MCF 10A (cell line): Measurements from ENCODE around the gene HECTD2. TPM values are rescaled to one million over a fixed set of nuclear protein-coding genes. Genes with fewer than 3 reads are reported as not detected.
"Not testable (repeated sequence)": the region's sequence is repeated elsewhere in the genome, so short reads cannot be mapped to it uniquely, and the experiment has no call there.

ENCODE experiments used
- BruUV-seq: library from RNA; stranded (reverse); fragments of 400-500 nt; replicated peaks from 2 replicates; lab custom pipeline; 2021; lab: Mats Ljungman, UMichigan
- CTCF ChIA-PET: fragments of 300-600 bp; sonication (Branson Sonifier 250); formaldehyde crosslinking; extraction: SDS; loops from one replicate; lab custom pipeline; 2021; ENCODE audit warnings: antibody characterized with exemption, inconsistent platforms; lab: Yijun Ruan, JAX
- POLR2A ChIA-PET: fragments of 300-600, 350-650 bp; sonication (Branson Sonifier 250); formaldehyde crosslinking; extraction: SDS; loops from one replicate; lab custom pipeline; 2020; ENCODE audit warnings: antibody characterized with exemption, inconsistent platforms; lab: Yijun Ruan, JAX
- DNase-seq: peaks from one replicate; pipeline ENCODE4 v3.0.0-alpha.2; 2018; ENCODE audit not compliant: unreplicated experiment
- H3K27ac Mint-ChIP-seq: one replicate; pipeline ENCODE4 v1.8.0; 2022; ENCODE audit warnings: mild to moderate bottlenecking, low read depth, mixed read lengths; ENCODE audit not compliant: unreplicated experiment
- H3K27me3 Mint-ChIP-seq: one replicate; pipeline ENCODE4 v1.8.0; 2022; ENCODE audit warnings: mixed read lengths; ENCODE audit not compliant: insufficient read depth, unreplicated experiment
- H3K36me3 Mint-ChIP-seq: one replicate; pipeline ENCODE4 v1.8.0; 2022; ENCODE audit warnings: mild to moderate bottlenecking, moderate library complexity, mixed read lengths; ENCODE audit not compliant: insufficient read depth, unreplicated experiment
- H3K4me1 Mint-ChIP-seq: one replicate; pipeline ENCODE4 v1.8.0; 2022; ENCODE audit warnings: mixed read lengths; ENCODE audit not compliant: insufficient read depth, unreplicated experiment
- H3K4me3 Mint-ChIP-seq: one replicate; pipeline ENCODE4 v1.8.0; 2022; ENCODE audit warnings: mild to moderate bottlenecking, moderate library complexity, mixed read lengths; ENCODE audit not compliant: unreplicated experiment
- H3K9me3 Mint-ChIP-seq: one replicate; pipeline ENCODE4 v1.8.0; 2022; ENCODE audit warnings: mixed read lengths; ENCODE audit not compliant: unreplicated experiment
- intact Hi-C: fragments of 100-400 bp; cut with micrococcal nuclease; formaldehyde crosslinking; loops from 2 replicates; pipeline ENCODE4 v1.14.1; 2022
- total RNA-seq: library from RNA; stranded (reverse); gene quantifications from 2 replicates; pipeline ENCODE4 v1.2.3, GENCODE V29; 2022
- TF ChIP-seq, protein P1 (sequence below): fragments of 200-600 bp; IDR thresholded peaks from one replicate; pipeline ENCODE4 v1.8.0; 2022; ENCODE audit warnings: antibody characterized with exemption, mild to moderate bottlenecking; ENCODE audit not compliant: unreplicated experiment

HECTD2 gene
- total RNA-seq, 1 experiment from 2014 or later: 5.9 TPM

GRCh38 chr10:91433620-91434019, 23.5 kb downstream of the HECTD2 start:
- Mint-ChIP-seq H3K9me3 (no peaks in the 10 kb centered on the region), H3K27me3 (no peaks in the 10 kb centered on the region), H3K4me3 (no peak overlapping the region), H3K36me3 (peaks cover 6% of the 10 kb centered on the region), H3K4me1 (peaks cover 6% of the 10 kb centered on the region), H3K27ac (no peak overlapping the region)
- DNase-seq: no peak
- TF ChIP-seq, protein P1, sequence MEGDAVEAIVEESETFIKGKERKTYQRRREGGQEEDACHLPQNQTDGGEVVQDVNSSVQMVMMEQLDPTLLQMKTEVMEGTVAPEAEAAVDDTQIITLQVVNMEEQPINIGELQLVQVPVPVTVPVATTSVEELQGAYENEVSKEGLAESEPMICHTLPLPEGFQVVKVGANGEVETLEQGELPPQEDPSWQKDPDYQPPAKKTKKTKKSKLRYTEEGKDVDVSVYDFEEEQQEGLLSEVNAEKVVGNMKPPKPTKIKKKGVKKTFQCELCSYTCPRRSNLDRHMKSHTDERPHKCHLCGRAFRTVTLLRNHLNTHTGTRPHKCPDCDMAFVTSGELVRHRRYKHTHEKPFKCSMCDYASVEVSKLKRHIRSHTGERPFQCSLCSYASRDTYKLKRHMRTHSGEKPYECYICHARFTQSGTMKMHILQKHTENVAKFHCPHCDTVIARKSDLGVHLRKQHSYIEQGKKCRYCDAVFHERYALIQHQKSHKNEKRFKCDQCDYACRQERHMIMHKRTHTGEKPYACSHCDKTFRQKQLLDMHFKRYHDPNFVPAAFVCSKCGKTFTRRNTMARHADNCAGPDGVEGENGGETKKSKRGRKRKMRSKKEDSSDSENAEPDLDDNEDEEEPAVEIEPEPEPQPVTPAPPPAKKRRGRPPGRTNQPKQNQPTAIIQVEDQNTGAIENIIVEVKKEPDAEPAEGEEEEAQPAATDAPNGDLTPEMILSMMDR: no peak
- CTCF ChIA-PET: no interaction called here
- intact Hi-C loops: no loop called here
- no TSS peak for BruUV-seq
- POLR2A ChIA-PET: no interaction called here

DNA sequence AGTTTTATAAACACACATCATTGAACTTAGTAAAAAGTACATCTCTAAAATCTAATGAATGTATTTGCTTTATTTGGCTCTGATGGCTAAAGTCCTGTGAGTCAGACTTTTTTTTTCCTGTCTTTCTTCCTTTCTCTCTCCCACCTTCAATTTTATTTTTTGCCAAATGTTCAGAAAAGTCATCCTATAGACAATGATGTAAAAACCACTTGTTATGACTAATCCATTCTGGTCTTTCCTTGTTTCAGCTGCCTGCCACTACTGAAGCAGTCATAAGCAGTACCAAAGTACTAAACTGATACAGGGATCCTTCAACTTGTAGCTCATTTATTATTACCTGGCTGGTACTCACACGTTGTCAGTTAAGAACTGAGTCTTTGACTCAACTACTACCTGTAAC, 23.9 kb downstream of the HECTD2 start:
- TF ChIP-seq, protein P1: no peak
- no peak overlapping the region for H3K27ac Mint-ChIP-seq
- ChIA-PET POLR2A (no interaction called here), CTCF (no interaction called here)
- no peaks in the 10 kb centered on the region for H3K27me3 Mint-ChIP-seq
- no peak overlapping the region for H3K4me3 Mint-ChIP-seq
- peaks cover 6% of the 10 kb centered on the region for H3K36me3 Mint-ChIP-seq
- H3K9me3 Mint-ChIP-seq: no peaks in the 10 kb centered on the region
- peak; percentile 34 for DNase-seq
- no TSS peak for BruUV-seq
- H3K4me1 Mint-ChIP-seq: peaks cover 6% of the 10 kb centered on the region
- intact Hi-C loops: no loop called here

DNA sequence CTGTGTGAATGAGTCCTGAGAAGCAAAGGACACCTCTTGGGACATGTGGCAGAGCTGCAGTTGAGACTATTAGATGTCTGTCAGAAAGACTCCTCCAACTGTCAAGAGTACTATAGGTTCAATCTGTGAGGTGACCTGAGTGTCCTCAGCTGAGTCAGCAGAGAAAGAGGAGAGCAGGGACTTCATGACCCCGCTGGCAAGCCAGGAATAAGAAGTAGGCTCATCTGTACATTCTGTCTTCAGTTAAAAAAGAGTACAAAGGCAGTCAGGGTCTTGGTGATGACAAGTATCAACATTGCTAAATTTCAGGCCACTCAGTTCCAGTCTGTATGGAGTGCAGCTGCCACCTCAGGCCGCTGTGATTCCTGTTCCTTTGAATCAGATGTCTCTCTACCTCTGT, 25.1 kb downstream of the HECTD2 start:
- DNase-seq: no peak
- no TSS peak for BruUV-seq
- H3K27me3 Mint-ChIP-seq: no peaks in the 10 kb centered on the region
- H3K27ac Mint-ChIP-seq: no peak overlapping the region
- no peaks in the 10 kb centered on the region for H3K9me3 Mint-ChIP-seq
- POLR2A ChIA-PET: interaction anchor here (1.2 kb wide), 1 partner anchor 24 kb away, joined by 5 read pairs; no protein-coding TSS in a partner anchor
- peaks cover 6% of the 10 kb centered on the region for H3K4me1 Mint-ChIP-seq
- TF ChIP-seq, protein P1: no peak
- no peak overlapping the region for H3K4me3 Mint-ChIP-seq
- peaks cover 6% of the 10 kb centered on the region for H3K36me3 Mint-ChIP-seq
- CTCF ChIA-PET: no interaction called here
- intact Hi-C loops: no loop called here

GRCh38 chr10:91438228-91438627, 28.1 kb downstream of the HECTD2 start:
- POLR2A ChIA-PET, CTCF ChIA-PET: not testable (repeated sequence)

More at GRCh38 chr10:91438228-91438627, 28.1 kb downstream of the HECTD2 start:
- H3K4me1 Mint-ChIP-seq, DNase-seq, intact Hi-C loops, H3K9me3 Mint-ChIP-seq, BruUV-seq, H3K27ac Mint-ChIP-seq, H3K27me3 Mint-ChIP-seq, H3K4me3 Mint-ChIP-seq, H3K36me3 Mint-ChIP-seq: not testable (repeated sequence)
